Upper lobe of left lung (tissue), 4 donors: ENCODE results near the gene VPS33A.

Experiments used
- EP300 ChIP-seq, 4 donors: sonication (generic); formaldehyde crosslinking; IDR thresholded peaks; one replicate each; pipeline ENCODE4 v1.5.1; 2017; ENCODE audit warnings: antibody characterized with exemption in 4 of 4, control low read depth in 2 of 4
- POLR2A ChIP-seq, 4 donors: fragments of 450-650 bp; IDR thresholded peaks; one replicate each; pipeline ENCODE4 v1.5.1; 2016 to 2017; ENCODE audit warnings: antibody characterized with exemption in 4 of 4, mild to moderate bottlenecking in 2 of 4
- POLR2AphosphoS5 ChIP-seq, 2 donors: sonication (generic); formaldehyde crosslinking; IDR thresholded peaks; one replicate each; pipeline ENCODE4 v1.5.1; 2017; ENCODE audit warnings: antibody characterized with exemption in 2 of 2
- TF ChIP-seq, protein P1 (sequence below), 6 experiments: fragments of 450-650 bp in 4 of 6; fragments of 200-600 bp in 2 of 6; sonication (generic) in 2 of 6; IDR thresholded peaks; one replicate each; pipeline ENCODE4 v1.5.1; 2016 to 2019; ENCODE audit warnings: antibody characterized with exemption in 6 of 6

DNA sequence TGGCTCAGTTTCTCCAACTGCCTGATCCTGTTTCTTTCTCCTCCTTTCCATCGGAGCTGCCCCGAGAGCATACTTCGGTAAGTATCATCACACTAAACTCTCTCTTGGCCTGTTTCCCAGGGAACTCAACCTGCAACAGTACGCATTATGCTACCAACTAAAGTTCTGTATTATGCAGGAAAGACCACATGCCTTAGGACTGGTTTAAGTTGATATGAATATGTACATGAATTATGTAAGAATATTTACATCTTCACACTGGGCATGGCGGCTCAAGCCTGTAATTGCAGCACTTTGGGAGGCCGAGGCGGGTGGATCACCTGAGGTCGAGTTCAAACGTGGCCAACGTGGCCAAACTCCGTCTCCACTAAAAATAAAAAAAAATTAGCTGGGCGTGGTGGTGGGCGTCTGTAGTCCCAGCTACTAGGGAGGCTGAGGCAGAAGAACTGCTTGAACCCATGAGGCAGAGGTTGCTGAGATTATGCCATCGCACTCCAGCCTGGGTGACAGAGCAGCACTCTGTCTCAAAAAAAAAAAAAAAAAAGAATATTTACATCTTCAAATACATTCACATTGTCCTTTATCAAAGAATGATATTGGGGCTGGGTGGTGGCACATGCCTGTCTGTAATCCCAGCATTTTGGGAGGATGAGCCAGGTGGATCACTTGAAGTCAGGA is 31.9 kb upstream of the VPS33A start:
- TF ChIP-seq, protein P1, sequence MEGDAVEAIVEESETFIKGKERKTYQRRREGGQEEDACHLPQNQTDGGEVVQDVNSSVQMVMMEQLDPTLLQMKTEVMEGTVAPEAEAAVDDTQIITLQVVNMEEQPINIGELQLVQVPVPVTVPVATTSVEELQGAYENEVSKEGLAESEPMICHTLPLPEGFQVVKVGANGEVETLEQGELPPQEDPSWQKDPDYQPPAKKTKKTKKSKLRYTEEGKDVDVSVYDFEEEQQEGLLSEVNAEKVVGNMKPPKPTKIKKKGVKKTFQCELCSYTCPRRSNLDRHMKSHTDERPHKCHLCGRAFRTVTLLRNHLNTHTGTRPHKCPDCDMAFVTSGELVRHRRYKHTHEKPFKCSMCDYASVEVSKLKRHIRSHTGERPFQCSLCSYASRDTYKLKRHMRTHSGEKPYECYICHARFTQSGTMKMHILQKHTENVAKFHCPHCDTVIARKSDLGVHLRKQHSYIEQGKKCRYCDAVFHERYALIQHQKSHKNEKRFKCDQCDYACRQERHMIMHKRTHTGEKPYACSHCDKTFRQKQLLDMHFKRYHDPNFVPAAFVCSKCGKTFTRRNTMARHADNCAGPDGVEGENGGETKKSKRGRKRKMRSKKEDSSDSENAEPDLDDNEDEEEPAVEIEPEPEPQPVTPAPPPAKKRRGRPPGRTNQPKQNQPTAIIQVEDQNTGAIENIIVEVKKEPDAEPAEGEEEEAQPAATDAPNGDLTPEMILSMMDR (IDR thresholded peaks at IDR 0.05), result no peak
- no peak for TF ChIP-seq EP300 (IDR thresholded peaks at IDR 0.05)
- TF ChIP-seq POLR2A (IDR thresholded peaks at IDR 0.05), result no peak
- TF ChIP-seq POLR2AphosphoS5 (IDR thresholded peaks at IDR 0.05), result no peak
